ENCODE results near the gene TUBB3. TPM values are rescaled to one million over a fixed set of nuclear protein-coding genes. Genes with fewer than 3 reads are reported as not detected.

TUBB3 gene
- total RNA-seq, 3 donors from 2014 or later: 0.65 to 0.68 (median 0.66) TPM

Other genes with a start within 250 kb of the TUBB3 start
- 10 to 100 TPM; 76.3 to 82.5 (median 81.9) TPM for gene CDK10, start 236.7 kb upstream of the TUBB3 start, total RNA-seq
- gene SPATA2L, start 221.6 kb upstream of the TUBB3 start, total RNA-seq: 10 to 100 TPM; 13.6 to 16.4 (median 14.3) TPM
- 1 to 10 TPM; 2.2 to 4.8 (median 2.9) TPM for gene VPS9D1, start 202.4 kb upstream of the TUBB3 start, total RNA-seq
- 10 to 100 TPM; 33.1 to 40.7 (median 35.5) TPM for gene ZNF276, start 201.8 kb upstream of the TUBB3 start, total RNA-seq
- gene FANCA, start 106.7 kb upstream of the TUBB3 start, total RNA-seq: 100 to 1,000 TPM in 1 of 3 donors, 10 to 100 TPM in 2; 76.3 to 100 (median 89.4) TPM
- under 1 TPM; 0.21 to 0.49 (median 0.23) TPM for gene SPIRE2, start 94.9 kb upstream of the TUBB3 start, total RNA-seq
- gene TCF25, start 49.8 kb upstream of the TUBB3 start, total RNA-seq: 100 to 1,000 TPM; 144 to 182 (median 164) TPM
- 1 to 10 TPM; 2.5 to 3.0 (median 2.6) TPM for gene MC1R, start 4.5 kb upstream of the TUBB3 start, total RNA-seq
- 10 to 100 TPM; 50.1 to 53.5 (median 50.3) TPM for gene DEF8, start 25.4 kb downstream of the TUBB3 start, total RNA-seq
- 1 to 10 TPM in 1 of 3 donors, under 1 TPM in 2; 0.47 to 1.2 (median 0.92) TPM for gene DBNDD1, start 96.1 kb downstream of the TUBB3 start, total RNA-seq
- not detected for gene PRDM7, start 154.0 kb downstream of the TUBB3 start, total RNA-seq